ENCODE data around the gene PLA2R1.

GRCh38 chr2:159982842-159983785 lies 79.3 kb downstream of the PLA2R1 start:
- TF ChIP-seq CTCF (conservative IDR thresholded peaks at IDR 0.05; ENCODE audit: low read depth, low read length) (no peak), RCOR1 (IDR thresholded peaks at IDR 0.05; ENCODE audit: insufficient replicate concordance, low read length) (no peak), POLR2A (IDR thresholded peaks at IDR 0.05; ENCODE audit: low read depth, low read length) (no peak), RFX5 (IDR thresholded peaks at IDR 0.05; ENCODE audit: low read depth, low read length) (no peak), USF2 (IDR thresholded peaks at IDR 0.05; ENCODE audit: low read depth, low read length) (no peak), MXI1 (IDR thresholded peaks at IDR 0.05; ENCODE audit: borderline replicate concordance, low read depth, low read length) (no peak), FOS (IDR thresholded peaks at IDR 0.05; ENCODE audit: low read depth, low read length) (no peak), RAD21 (IDR thresholded peaks at IDR 0.05; ENCODE audit: low read length) (no peak), CEBPB (IDR thresholded peaks at IDR 0.05; ENCODE audit: low read depth, low read length) (no peak), MAFK (IDR thresholded peaks at IDR 0.05; ENCODE audit: low read depth, low read length) (no peak)
